IMR-90 (cell line): Measurements from ENCODE around the gene TMEM260. TPM values are rescaled to one million over a fixed set of nuclear protein-coding genes. Genes with fewer than 3 reads are reported as not detected.

ENCODE experiments used
- ATAC-seq: fragments of 200-7000 bp; cut with Tn5 transposase; 2 replicates; pipeline ENCODE4 v1.9.1; 2020; ENCODE audit warnings: low read depth, mild to moderate bottlenecking, moderate library complexity
- BruUV-seq: library from RNA; stranded (reverse); fragments of 400-500 nt; replicated peaks from 2 replicates; lab custom pipeline; 2021; lab: Mats Ljungman, UMichigan
- CTCF ChIA-PET: fragments of 300-600 bp; formaldehyde crosslinking; extraction: SDS; loops from one replicate; lab custom pipeline; 2021; ENCODE audit warnings: antibody characterized with exemption; lab: Yijun Ruan, JAX
- POLR2A ChIA-PET: fragments of 300-600 bp; sonication (Branson Sonifier 250); formaldehyde crosslinking; loops from one replicate; lab custom pipeline; 2022; ENCODE audit warnings: antibody characterized with exemption; ENCODE audit not compliant: unreplicated experiment; lab: Charles Lee
- DNase-seq: peaks from one replicate; pipeline ENCODE4 v3.0.0; 2013
- H2AFZ ChIP-seq: replicated peaks from 2 replicates; pipeline ENCODE3; 2013; ENCODE audit warnings: low read length, mild to moderate bottlenecking; ENCODE audit not compliant: poor library complexity
- H2AK5ac ChIP-seq: 2 replicates; pipeline ENCODE4 v1.6.1; 2013; ENCODE audit warnings: low read depth, low read length, inconsistent platforms
- H2AK9ac ChIP-seq: replicated peaks from 2 replicates; pipeline ENCODE3; 2013; ENCODE audit warnings: mild to moderate bottlenecking, low read depth, low read length, moderate library complexity; ENCODE audit not compliant: poor library complexity
- H2BK120ac ChIP-seq: 2 replicates; pipeline ENCODE4 v1.6.1; 2013; ENCODE audit warnings: low read depth, low read length, inconsistent platforms
- H2BK15ac ChIP-seq: 3 replicates; pipeline ENCODE4 v1.6.1; 2013; ENCODE audit warnings: low read depth, low read length, inconsistent platforms
- H2BK20ac ChIP-seq: 2 replicates; pipeline ENCODE4 v1.6.1; 2013; ENCODE audit warnings: low read depth, mild to moderate bottlenecking, inconsistent platforms, low read length, moderate library complexity
- H2BK5ac ChIP-seq: 2 replicates; pipeline ENCODE4 v1.6.1; 2013; ENCODE audit warnings: mild to moderate bottlenecking, low read depth, low read length, inconsistent platforms; ENCODE audit not compliant: poor library complexity, severe bottlenecking
- H3K14ac ChIP-seq: replicated peaks from 2 replicates; pipeline ENCODE4 v1.6.1; 2013; ENCODE audit warnings: low read depth, low read length, inconsistent platforms
- H3K18ac ChIP-seq: 2 replicates; pipeline ENCODE4 v1.6.1; 2013; ENCODE audit warnings: low read depth, low read length, control low read depth
- H3K23ac ChIP-seq: 2 replicates; pipeline ENCODE4 v1.6.1; 2013; ENCODE audit warnings: low read depth, low read length, inconsistent platforms
- H3K27ac ChIP-seq: 2 replicates; pipeline ENCODE4 v1.5.1; 2013; ENCODE audit warnings: mild to moderate bottlenecking, control low read depth, low read length; ENCODE audit not compliant: insufficient read depth
- H3K27me3 ChIP-seq: 2 replicates; pipeline ENCODE4 v1.6.1; 2013; ENCODE audit warnings: low read length; ENCODE audit not compliant: control insufficient read depth, insufficient read depth
- H3K36me3 ChIP-seq: 2 replicates; pipeline ENCODE4 v1.6.1; 2013; ENCODE audit warnings: low read length, mixed read lengths; ENCODE audit not compliant: control insufficient read depth, insufficient read depth
- H3K4ac ChIP-seq: 2 replicates; pipeline ENCODE4 v1.6.1; 2013; ENCODE audit warnings: low read depth, low read length, inconsistent platforms
- H3K4me1 ChIP-seq: 2 replicates; pipeline ENCODE4 v1.6.1; 2013; ENCODE audit warnings: low read length, mixed read lengths; ENCODE audit not compliant: control insufficient read depth, insufficient read depth
- H3K4me2 ChIP-seq: 2 replicates; pipeline ENCODE4 v1.6.1; 2013; ENCODE audit warnings: low read depth, mild to moderate bottlenecking, control low read depth, low read length, moderate library complexity
- H3K4me3 ChIP-seq: 2 replicates; pipeline ENCODE4 v1.5.1; 2013; ENCODE audit warnings: low read depth, mild to moderate bottlenecking, control low read depth, low read length, moderate library complexity; ENCODE audit not compliant: insufficient read depth
- H3K56ac ChIP-seq: 2 replicates; pipeline ENCODE4 v1.6.1; 2013; ENCODE audit warnings: low read length, inconsistent platforms; ENCODE audit not compliant: insufficient read depth; ENCODE audit errors: extremely low read depth
- H3K79me1 ChIP-seq, 2 experiments: 2 replicates each; pipeline ENCODE4 v1.6.1; 2013; ENCODE audit warnings: low read length in 2 of 2, inconsistent platforms in 1 of 2, low read depth in 1 of 2
- H3K9ac ChIP-seq: 2 replicates; pipeline ENCODE4 v1.6.1; 2013; ENCODE audit warnings: low read depth, low read length, control low read depth
- H3K9me1 ChIP-seq: 2 replicates; pipeline ENCODE4 v1.6.1; 2013; ENCODE audit warnings: low read length, inconsistent platforms; ENCODE audit not compliant: insufficient read depth
- H3K9me3 ChIP-seq: 2 replicates; pipeline ENCODE4 v1.6.1; 2013; ENCODE audit warnings: low read length; ENCODE audit not compliant: control insufficient read depth, insufficient read depth
- H4K20me1 ChIP-seq: 2 replicates; pipeline ENCODE4 v1.6.1; 2013; ENCODE audit warnings: low read length, inconsistent platforms; ENCODE audit not compliant: insufficient read depth
- H4K5ac ChIP-seq: 2 replicates; pipeline ENCODE4 v1.6.1; 2013; ENCODE audit warnings: mild to moderate bottlenecking, low read depth, low read length, control low read depth
- H4K8ac ChIP-seq, 2 experiments: 2 replicates each; pipeline ENCODE4 v1.6.1; 2013; ENCODE audit warnings: low read depth in 2 of 2, low read length in 2 of 2, control low read depth in 1 of 2, inconsistent platforms in 1 of 2
- H4K91ac ChIP-seq: 2 replicates; pipeline ENCODE4 v1.6.1; 2013; ENCODE audit warnings: low read depth, low read length, inconsistent platforms; ENCODE audit not compliant: insufficient read depth
- CEBPB ChIP-seq: IDR thresholded peaks from 2 replicates; pipeline ENCODE4 v1.6.1; 2012; ENCODE audit warnings: low read depth, low read length, improper control_type of control experiment
- FOS ChIP-seq: fragments of 150-350 bp; IDR thresholded peaks from 2 replicates; pipeline ENCODE4 v1.6.1; 2016; ENCODE audit warnings: low read depth, low read length
- MXI1 ChIP-seq: IDR thresholded peaks from 2 replicates; pipeline ENCODE4 v1.6.1; 2012; ENCODE audit warnings: low read depth, mild to moderate bottlenecking, low read length, moderate library complexity, borderline replicate concordance
- NFE2L2 ChIP-seq: fragments of 150-350 bp; IDR thresholded peaks from 2 replicates; pipeline ENCODE4 v1.6.1; 2016; ENCODE audit warnings: low read depth, mild to moderate bottlenecking, low read length
- POLR2A ChIP-seq: IDR thresholded peaks from 2 replicates; pipeline ENCODE4 v1.6.1; 2012; ENCODE audit warnings: mild to moderate bottlenecking, low read depth, low read length
- RAD21 ChIP-seq: IDR thresholded peaks from 2 replicates; pipeline ENCODE4 v1.6.1; 2012; ENCODE audit warnings: low read length, improper control_type of control experiment
- WGBS, 2 experiments: methylation state at CpG; one replicate each; pipeline versions ENCODE4 v1.1.5 to v1.1.7; 2013; ENCODE audit warnings: missing lambda C conversion rate in 2 of 2; ENCODE audit not compliant: insufficient read length in 1 of 2; ENCODE audit errors: extremely low coverage in 2 of 2; 5-methylcytosine and 5-hydroxymethylcytosine counted together
- dilution Hi-C: fragments of 300-500 bp; cut with HindIII; formaldehyde crosslinking; loops from one replicate; pipeline ENCODE4 v1.14.3; 2018; ENCODE audit warnings: low sequenced_read_pairs; ENCODE audit not compliant: unreplicated experiment
- in situ Hi-C: fragments of 300-500 bp; cut with MboI; formaldehyde crosslinking; loops from 3 replicates; pipeline ENCODE4 v1.14.3; 2019; ENCODE audit warnings: low sequenced_read_pairs, inconsistent platforms, mixed read lengths
- intact Hi-C: fragments of 100-400 bp; cut with micrococcal nuclease; formaldehyde crosslinking; loops from 2 replicates; pipeline ENCODE4 v1.10.0; 2022
- polyA plus RNA-seq, 3 experiments: library from polyadenylated mRNA; depleted of rRNA; stranded (reverse); fragments of >200 nt; gene quantifications; 2 replicates each; pipeline ENCODE4 v1.2.3, GENCODE V29; 2012; ENCODE audit warnings: low replicate concordance in 1 of 3
- total RNA-seq: library from RNA; depleted of rRNA; stranded (reverse); fragments of >200 nt; gene quantifications from 2 replicates; pipeline ENCODE4 v1.2.3, GENCODE V29; 2012

Gene TMEM260
- total and polyA plus RNA-seq, 2 of the 4 experiments (the other 2 are of a cell fraction): 6.4 to 11.5 TPM

DNA sequence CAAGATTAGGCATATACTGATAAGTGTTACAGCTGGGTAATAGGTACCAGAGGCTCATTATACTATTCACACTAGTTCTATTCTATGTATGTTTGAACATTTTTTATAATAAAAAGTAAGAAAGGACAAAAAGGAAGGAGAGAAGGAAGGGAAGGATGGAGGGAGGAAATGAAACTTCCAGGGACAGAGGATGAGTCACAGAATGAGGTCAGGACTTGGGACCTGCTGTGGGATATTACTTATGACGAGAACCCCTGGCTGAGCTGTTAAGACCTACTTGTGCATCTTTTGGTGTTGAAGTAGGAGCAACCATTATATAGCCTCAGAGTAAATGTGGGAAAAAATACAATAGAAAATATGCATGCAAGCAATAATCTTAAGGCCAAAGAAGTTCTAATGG is 16.7 kb upstream of the TMEM260 start:
- POLR2A ChIA-PET: no interaction called here
- no TSS peak for BruUV-seq
- H3K23ac ChIP-seq: no peak overlapping the region

More for the DNA sequence above, 16.7 kb upstream of the TMEM260 start:
- no peak overlapping the region for H2AK5ac ChIP-seq
- H3K79me1 ChIP-seq: no peaks in the 10 kb centered on the region
- H3K36me3 ChIP-seq: no peaks in the 10 kb centered on the region
- H3K27ac ChIP-seq: no peak overlapping the region
- H2AK9ac ChIP-seq: no peak overlapping the region
- no peak for TF ChIP-seq NFE2L2
- TF ChIP-seq POLR2A: no peak
- TF ChIP-seq MXI1: no peak
- TF ChIP-seq CEBPB: no peak
- TF ChIP-seq FOS: no peak
- TF ChIP-seq RAD21: no peak
- H3K56ac ChIP-seq: no peak overlapping the region
- H3K9me3 ChIP-seq: no peaks in the 10 kb centered on the region
- no peak overlapping the region for H3K4me2 ChIP-seq
- dilution Hi-C loops (no loop called here), intact Hi-C loops (no loop called here), in situ Hi-C loops (no loop called here)
- ATAC-seq (no peak), DNase-seq (no peak)
- no peak overlapping the region for H2BK120ac ChIP-seq
- H3K27me3 ChIP-seq: no peaks in the 10 kb centered on the region; the same call in none of the 2 replicates
- no peak overlapping the region for H4K8ac ChIP-seq
- H3K9me1 ChIP-seq: no peaks in the 10 kb centered on the region
- no peaks in the 10 kb centered on the region for H4K20me1 ChIP-seq
- no peak overlapping the region for H3K4me3 ChIP-seq
- CTCF ChIA-PET: no interaction called here
- no peak overlapping the region for H2BK15ac ChIP-seq
- no peak overlapping the region for H2AFZ ChIP-seq
- H3K18ac ChIP-seq: no peak overlapping the region
- no peak overlapping the region for H3K9ac ChIP-seq
- no peak overlapping the region for H3K14ac ChIP-seq
- H2BK20ac ChIP-seq: no peak overlapping the region
- H3K4ac ChIP-seq: no peak overlapping the region
- H3K4me1 ChIP-seq: no peaks in the 10 kb centered on the region
- H4K5ac ChIP-seq: no peak overlapping the region
- WGBS, 2 experiments: no CpG with 5 or more reads among the region's 1 CpG
- no peak overlapping the region for H4K91ac ChIP-seq
- H2BK5ac ChIP-seq: no peak overlapping the region
